Endothelial cell of umbilical vein (primary cell): Measurements from ENCODE around the gene ZDHHC7. TPM values are rescaled to one million over a fixed set of nuclear protein-coding genes. Genes with fewer than 3 reads are reported as not detected.

Experiments
- BruUV-seq: library from RNA; stranded (reverse); fragments of 400-500 nt; replicated peaks from 2 replicates; lab custom pipeline; 2021; lab: Mats Ljungman, UMichigan
- CTCF ChIA-PET: fragments of 300-600, 350-600 bp; sonication (Branson Sonifier 250); formaldehyde crosslinking; loops from one replicate; lab custom pipeline; 2021; ENCODE audit warnings: antibody characterized with exemption, inconsistent platforms; lab: Charles Lee
- POLR2A ChIA-PET: fragments of 300-600, 350-600 bp; sonication (Branson Sonifier 250); formaldehyde crosslinking; loops from one replicate; lab custom pipeline; 2021; ENCODE audit warnings: antibody characterized with exemption, inconsistent platforms; lab: Charles Lee
- DNase-seq: peaks from one replicate; pipeline ENCODE4 v3.0.0-alpha.2; 2011; ENCODE audit warnings: low read depth, low spot score
- FAIRE-seq: peaks from 2 replicates; lab custom pipeline; 2011; peaks lifted over from hg19 to GRCh38; lab: Jason Lieb, UNC
- H2AFZ ChIP-seq: 2 replicates; pipeline ENCODE4 v1.6.0; 2012; ENCODE audit warnings: low read depth, low read length, control low read depth, inconsistent platforms
- H3K27ac ChIP-seq: 2 replicates; pipeline ENCODE4 v1.5.1; 2011; ENCODE audit warnings: low read depth, mild to moderate bottlenecking, control low read depth, low read length, moderate library complexity; ENCODE audit not compliant: insufficient read depth
- H3K27me3 ChIP-seq, 2 experiments: 2 replicates each; pipeline versions ENCODE4 v1.6.0 to v1.6.1; 2011; ENCODE audit warnings: low read length in 2 of 2, mixed read lengths in 1 of 2; ENCODE audit not compliant: control insufficient read depth in 2 of 2, insufficient read depth in 2 of 2
- H3K36me3 ChIP-seq, 2 experiments: 2 replicates in 1 of 2; 3 replicates in 1 of 2; pipeline ENCODE4 v1.5.1; 2011; ENCODE audit warnings: low read length in 2 of 2, mild to moderate bottlenecking in 1 of 2, moderate library complexity in 1 of 2; ENCODE audit not compliant: control insufficient read depth in 2 of 2, insufficient read depth in 2 of 2; ENCODE audit errors: extremely low read depth in 1 of 2
- H3K4me1 ChIP-seq: 3 replicates; pipeline ENCODE4 v1.5.1; 2011; ENCODE audit warnings: mild to moderate bottlenecking, low read length; ENCODE audit not compliant: control insufficient read depth, insufficient read depth; ENCODE audit errors: extremely low read depth
- H3K4me2 ChIP-seq: 2 replicates; pipeline ENCODE4 v1.6.1; 2011; ENCODE audit warnings: low read length, control low read depth, mixed read lengths; ENCODE audit not compliant: insufficient read depth
- H3K4me3 ChIP-seq, 3 experiments: fragments of 200-600 bp in 1 of 3; sonication (generic), shearing (Covaris generic) in 1 of 3; replicated peaks in 1 of 3; 2 replicates each; pipeline ENCODE4 v1.5.1; 2011 to 2016; ENCODE audit warnings: control low read depth in 3 of 3, low read length in 3 of 3, mild to moderate bottlenecking in 2 of 3, inconsistent platforms in 1 of 3, low read depth in 1 of 3, moderate library complexity in 1 of 3; ENCODE audit not compliant: insufficient read depth in 1 of 3
- H3K79me2 ChIP-seq: 2 replicates; pipeline ENCODE4 v1.6.0; 2012; ENCODE audit warnings: low read length, inconsistent platforms; ENCODE audit not compliant: control insufficient read depth, insufficient read depth
- H3K9ac ChIP-seq: replicated peaks from 2 replicates; pipeline ENCODE3; 2011; ENCODE audit warnings: low read length, control low read depth; ENCODE audit not compliant: insufficient read depth; ENCODE audit errors: extremely low read depth
- H3K9me1 ChIP-seq: replicated peaks from 3 replicates; pipeline ENCODE4 v1.6.0; 2011; ENCODE audit warnings: mild to moderate bottlenecking, low read length; ENCODE audit not compliant: control insufficient read depth, insufficient read depth; ENCODE audit errors: extremely low read depth
- H3K9me3 ChIP-seq: replicated peaks from 2 replicates; pipeline ENCODE4 v1.5.1; 2012; ENCODE audit warnings: low read length, inconsistent platforms; ENCODE audit not compliant: control insufficient read depth, insufficient read depth
- H4K20me1 ChIP-seq: replicated peaks from 2 replicates; pipeline ENCODE3; 2011; ENCODE audit warnings: mild to moderate bottlenecking, low read length; ENCODE audit not compliant: control insufficient read depth, insufficient read depth; ENCODE audit errors: extremely low read depth
- CTCF ChIP-seq, 2 donors: IDR thresholded peaks; 1 replicate in 1 of 2; 2 replicates in 1 of 2; pipeline ENCODE4 v1.5.1; 2011; ENCODE audit warnings: low read length in 2 of 2, mild to moderate bottlenecking in 2 of 2, moderate library complexity in 2 of 2, control low read depth in 1 of 2, inconsistent platforms in 1 of 2, low read depth in 1 of 2; ENCODE audit not compliant: insufficient read depth in 1 of 2; ENCODE audit errors: extremely low read depth in 1 of 2
- EZH2 ChIP-seq: IDR thresholded peaks from 2 replicates; pipeline ENCODE4 v1.6.1; 2012; ENCODE audit warnings: borderline replicate concordance, low read depth, mild to moderate bottlenecking, moderate library complexity, low read length, inconsistent platforms; ENCODE audit not compliant: severe bottlenecking
- FOS ChIP-seq: IDR thresholded peaks from 2 replicates; pipeline ENCODE4 v1.6.1; 2011; ENCODE audit warnings: mild to moderate bottlenecking, low read length, moderate library complexity, borderline replicate concordance; ENCODE audit not compliant: insufficient read depth
- GATA2 ChIP-seq: IDR thresholded peaks from 2 replicates; pipeline ENCODE4 v1.7.0; 2011; ENCODE audit warnings: low read depth, mild to moderate bottlenecking, moderate library complexity, mixed read lengths, low read length; ENCODE audit not compliant: insufficient read length, insufficient read depth
- JUN ChIP-seq: IDR thresholded peaks from 2 replicates; pipeline ENCODE4 v1.6.1; 2011; ENCODE audit warnings: borderline replicate concordance, low read depth; ENCODE audit not compliant: insufficient read length, insufficient read depth
- MAX ChIP-seq: IDR thresholded peaks from 2 replicates; pipeline ENCODE4 v1.6.1; 2011; ENCODE audit not compliant: insufficient read depth, insufficient read length
- MYC ChIP-seq: IDR thresholded peaks from one replicate; pipeline ENCODE4 v1.6.1; 2011; ENCODE audit warnings: mild to moderate bottlenecking, low read depth, low read length
- POLR2A ChIP-seq: IDR thresholded peaks from 2 replicates; pipeline ENCODE4 v1.6.1; 2012; ENCODE audit warnings: low read depth, mild to moderate bottlenecking, control low read depth, low read length
- POLR2AphosphoS5 ChIP-seq: IDR thresholded peaks from 2 replicates; pipeline ENCODE4 v1.6.1; 2012; ENCODE audit warnings: low read depth, mild to moderate bottlenecking, control low read depth, low read length, moderate library complexity; ENCODE audit not compliant: insufficient read depth
- dilution Hi-C: fragments of 300-500 bp; cut with MboI; formaldehyde crosslinking; loops from one replicate; pipeline ENCODE4 v1.15.0; 2019; ENCODE audit warnings: low sequenced_read_pairs; ENCODE audit not compliant: extremely low pct_ligation_motif_present
- intact Hi-C: fragments of 100-400 bp; cut with micrococcal nuclease; formaldehyde crosslinking; loops from one replicate; pipeline ENCODE4 v1.10.0; 2022
- polyA plus RNA-seq, 4 experiments: library from polyadenylated mRNA; depleted of rRNA in 3 of 4; stranded (reverse) in 3 of 4; unstranded in 1 of 4; fragments of >200 nt; gene quantifications; 2 replicates each; pipeline versions ENCODE4 v1.2.1 to v1.2.3, GENCODE V29; 2011 to 2012; ENCODE audit warnings: missing spikeins in 1 of 4
- total RNA-seq: library from RNA; stranded (reverse); gene quantifications from 2 replicates; pipeline ENCODE4 v1.2.3, GENCODE V29; 2021

Gene ZDHHC7
- total and polyA plus RNA-seq, 2 donors (not counting 3 experiments of a cell fraction or from before 2014, with no cell fraction given) = 44.1 to 46.2 TPM

DNA sequence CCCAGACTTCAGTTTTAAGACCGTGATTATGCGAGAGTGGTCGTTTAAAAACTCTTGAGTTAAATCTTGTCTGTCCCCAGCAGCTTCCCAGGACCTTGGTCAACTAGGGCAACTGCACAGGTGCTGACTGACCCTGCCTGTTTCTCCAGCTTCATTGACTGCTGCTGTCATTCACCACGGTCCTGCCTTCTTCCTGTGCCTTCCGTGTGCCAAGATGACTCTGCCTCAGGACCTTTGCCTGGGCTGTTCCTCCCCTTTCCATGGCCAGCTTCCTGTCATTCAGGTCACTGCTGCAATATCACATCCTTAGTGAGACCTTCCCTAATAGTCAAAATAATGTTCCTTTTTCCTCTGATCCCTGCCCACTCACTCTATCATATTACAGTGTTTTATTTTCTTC, 20.1 kb upstream of the ZDHHC7 start:
- Histone ChIP-seq H3K79me2 (no peaks in the 10 kb centered on the region), H4K20me1 (no peaks in the 10 kb centered on the region), H3K4me1 (peaks cover 24% of the 10 kb centered on the region), H2AFZ (no peak overlapping the region), H3K27me3 (no peaks in the 10 kb centered on the region), H3K4me2 (no peak overlapping the region), H3K9me3 (no peaks in the 10 kb centered on the region), H3K9me1 (no peaks in the 10 kb centered on the region), H3K4me3 (no peak overlapping the region), H3K36me3 (no peaks in the 10 kb centered on the region), H3K27ac (no peak overlapping the region), H3K9ac (no peak overlapping the region)
- ChIA-PET CTCF (interaction anchor here (1.1 to 2.1 kb wide), 3 partner anchors 11 to 55 kb away, joined by 3 to 11 read pairs (median 3); no protein-coding TSS in a partner anchor), POLR2A (no interaction called here)
- DNase-seq = no peak
- BruUV-seq = no TSS peak
- peak; percentile 68 for FAIRE-seq
- TF ChIP-seq FOS (no peak), MYC (no peak), GATA2 (no peak), EZH2 (no peak), CTCF (IDR thresholded peaks at IDR 0.05; ENCODE audit: extremely low read depth in 1 of 2, insufficient read depth in 1 of 2, low read depth in 1 of 2, low read length in 2 of 2) (no peak), MAX (no peak), POLR2AphosphoS5 (no peak), POLR2A (no peak), JUN (no peak)
- intact Hi-C loops = no loop called here
- dilution Hi-C loops = no loop called here
